Measurements from ENCODE around the gene MDC1.
"Not testable (repeated sequence)": the region's sequence is repeated elsewhere in the genome, so short reads cannot be mapped to it uniquely, and the experiment has no call there.

- TF ChIP-seq CTCF, POLR2A, POLR2AphosphoS5 (IDR thresholded peaks at IDR 0.05): not testable (repeated sequence)
Observed at GRCh38 chr6:30723159-30723842, 6.2 kb upstream of the MDC1 start.

Measured in sigmoid colon (tissue), 4 donors.